Caco-2 (cell line): Measurements from ENCODE around the gene TMEM107. TPM values are rescaled to one million over a fixed set of nuclear protein-coding genes. Genes with fewer than 3 reads are reported as not detected.

Source experiments
- BruUV-seq: library from RNA; stranded (reverse); fragments of 400-500 nt; replicated peaks from 2 replicates; lab custom pipeline; 2021; lab: Mats Ljungman, UMichigan
- CTCF ChIA-PET: fragments of 300-600 bp; sonication (Branson Sonifier 250); formaldehyde crosslinking; loops from one replicate; lab custom pipeline; 2022; ENCODE audit warnings: antibody characterized with exemption; lab: Charles Lee
- POLR2A ChIA-PET: fragments of 300-600 bp; sonication (Branson Sonifier 250); formaldehyde crosslinking; loops from one replicate; lab custom pipeline; 2022; ENCODE audit warnings: antibody characterized with exemption; lab: Charles Lee
- DNase-seq, 2 experiments: peaks; one replicate each; pipeline versions ENCODE4 v3.0.0 to v3.0.0-alpha.2; 2020 to 2022
- H3K27me3 ChIP-seq: replicated peaks from 2 replicates; pipeline ENCODE4 v1.6.0; 2011; ENCODE audit warnings: low read length; ENCODE audit not compliant: control insufficient read depth, insufficient read depth
- H3K36me3 ChIP-seq: 2 replicates; pipeline ENCODE4 v1.5.1; 2011; ENCODE audit warnings: low read length; ENCODE audit not compliant: control insufficient read depth, insufficient read depth
- H3K4me1 ChIP-seq: fragments of 250-450 bp; sonication (Bioruptor Pico); 2 replicates; pipeline ENCODE4 v1.5.1; 2020; ENCODE audit warnings: mild to moderate bottlenecking
- H3K4me3 ChIP-seq: 2 replicates; pipeline ENCODE4 v1.5.1; 2011; ENCODE audit warnings: low read depth, mild to moderate bottlenecking, control low read depth, low read length
- H3K9me3 ChIP-seq: fragments of 250-450 bp; sonication (Bioruptor Pico); 2 replicates; pipeline ENCODE4 v1.5.1; 2020; ENCODE audit warnings: mild to moderate bottlenecking, moderate library complexity
- H3K27ac Mint-ChIP-seq: one replicate; pipeline ENCODE4 v1.8.0; 2022; ENCODE audit warnings: mixed read lengths; ENCODE audit not compliant: unreplicated experiment
- H3K27me3 Mint-ChIP-seq: one replicate; pipeline ENCODE4 v1.8.0; 2022; ENCODE audit warnings: mixed read lengths; ENCODE audit not compliant: insufficient read depth, unreplicated experiment
- H3K36me3 Mint-ChIP-seq: one replicate; pipeline ENCODE4 v1.8.0; 2022; ENCODE audit warnings: mild to moderate bottlenecking, mixed read lengths; ENCODE audit not compliant: insufficient read depth, unreplicated experiment
- H3K4me1 Mint-ChIP-seq: one replicate; pipeline ENCODE4 v1.8.0; 2022; ENCODE audit warnings: low read depth, mixed read lengths; ENCODE audit not compliant: unreplicated experiment
- H3K4me3 Mint-ChIP-seq: one replicate; pipeline ENCODE4 v1.8.0; 2022; ENCODE audit warnings: mild to moderate bottlenecking, moderate library complexity, mixed read lengths; ENCODE audit not compliant: unreplicated experiment
- H3K9me3 Mint-ChIP-seq: one replicate; pipeline ENCODE4 v1.8.0; 2022; ENCODE audit warnings: mixed read lengths; ENCODE audit not compliant: unreplicated experiment
- intact Hi-C: fragments of 100-400 bp; cut with micrococcal nuclease; formaldehyde crosslinking; loops from one replicate; pipeline ENCODE4 v1.10.0; 2022; ENCODE audit not compliant: unreplicated experiment
- total RNA-seq: library from RNA; stranded (reverse); gene quantifications from 2 replicates; pipeline ENCODE4 v1.2.3, GENCODE V29; 2022
- TF ChIP-seq, protein P1 (sequence below), 2 experiments: fragments of 200-600 bp in 1 of 2; IDR thresholded peaks; 1 replicate in 1 of 2; 2 replicates in 1 of 2; pipeline versions ENCODE4 v1.5.1 to v1.8.0; 2011 to 2022; ENCODE audit warnings: antibody characterized with exemption in 1 of 2, control low read depth in 1 of 2, inconsistent platforms in 1 of 2, low read depth in 1 of 2, low read length in 1 of 2, mild to moderate bottlenecking in 1 of 2, moderate library complexity in 1 of 2; ENCODE audit not compliant: insufficient read depth in 1 of 2, severe bottlenecking in 1 of 2, unreplicated experiment in 1 of 2

Gene TMEM107
- total RNA-seq, 1 experiment from 2014 or later, result 5.4 TPM

GRCh38 chr17:8155996-8156245 lies 20.3 kb downstream of the TMEM107 start:
- H3K36me3 Mint-ChIP-seq, result peaks cover 25% of the 10 kb centered on the region
- no peaks in the 10 kb centered on the region for H3K36me3 ChIP-seq
- H3K4me3 ChIP-seq, result peak overlapping the region; percentile 44
- intact Hi-C loops, result loop anchor here (1.0 kb wide), 1 partner anchor 18 kb away; no protein-coding TSS in a partner anchor
- ChIA-PET CTCF (interaction anchor here (1.5 kb wide), 1 partner anchor 34 kb away, joined by 3 read pairs; no protein-coding TSS in a partner anchor), POLR2A (interaction anchor here (1.0 to 1.8 kb wide), 3 partner anchors 17 to 99 kb away, joined by 3 to 23 read pairs (median 4); no protein-coding TSS in a partner anchor)
- no peaks in the 10 kb centered on the region for H3K27me3 ChIP-seq
- H3K4me3 Mint-ChIP-seq, result no peak overlapping the region
- H3K4me1 Mint-ChIP-seq, result peaks cover 26% of the 10 kb centered on the region
- TF ChIP-seq, protein P1, sequence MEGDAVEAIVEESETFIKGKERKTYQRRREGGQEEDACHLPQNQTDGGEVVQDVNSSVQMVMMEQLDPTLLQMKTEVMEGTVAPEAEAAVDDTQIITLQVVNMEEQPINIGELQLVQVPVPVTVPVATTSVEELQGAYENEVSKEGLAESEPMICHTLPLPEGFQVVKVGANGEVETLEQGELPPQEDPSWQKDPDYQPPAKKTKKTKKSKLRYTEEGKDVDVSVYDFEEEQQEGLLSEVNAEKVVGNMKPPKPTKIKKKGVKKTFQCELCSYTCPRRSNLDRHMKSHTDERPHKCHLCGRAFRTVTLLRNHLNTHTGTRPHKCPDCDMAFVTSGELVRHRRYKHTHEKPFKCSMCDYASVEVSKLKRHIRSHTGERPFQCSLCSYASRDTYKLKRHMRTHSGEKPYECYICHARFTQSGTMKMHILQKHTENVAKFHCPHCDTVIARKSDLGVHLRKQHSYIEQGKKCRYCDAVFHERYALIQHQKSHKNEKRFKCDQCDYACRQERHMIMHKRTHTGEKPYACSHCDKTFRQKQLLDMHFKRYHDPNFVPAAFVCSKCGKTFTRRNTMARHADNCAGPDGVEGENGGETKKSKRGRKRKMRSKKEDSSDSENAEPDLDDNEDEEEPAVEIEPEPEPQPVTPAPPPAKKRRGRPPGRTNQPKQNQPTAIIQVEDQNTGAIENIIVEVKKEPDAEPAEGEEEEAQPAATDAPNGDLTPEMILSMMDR (IDR thresholded peaks at IDR 0.05; ENCODE audit: insufficient read depth in 1 of 2, low read depth in 1 of 2, low read length in 1 of 2, severe bottlenecking in 1 of 2, unreplicated experiment in 1 of 2), result no peak
- H3K27ac Mint-ChIP-seq, result no peak overlapping the region
- DNase-seq, result no peak
- no peaks in the 10 kb centered on the region for H3K9me3 ChIP-seq
- H3K9me3 Mint-ChIP-seq, result no peaks in the 10 kb centered on the region
- BruUV-seq, result no TSS peak
- H3K4me1 ChIP-seq, result peaks cover 19% of the 10 kb centered on the region
- no peaks in the 10 kb centered on the region for H3K27me3 Mint-ChIP-seq

DNA sequence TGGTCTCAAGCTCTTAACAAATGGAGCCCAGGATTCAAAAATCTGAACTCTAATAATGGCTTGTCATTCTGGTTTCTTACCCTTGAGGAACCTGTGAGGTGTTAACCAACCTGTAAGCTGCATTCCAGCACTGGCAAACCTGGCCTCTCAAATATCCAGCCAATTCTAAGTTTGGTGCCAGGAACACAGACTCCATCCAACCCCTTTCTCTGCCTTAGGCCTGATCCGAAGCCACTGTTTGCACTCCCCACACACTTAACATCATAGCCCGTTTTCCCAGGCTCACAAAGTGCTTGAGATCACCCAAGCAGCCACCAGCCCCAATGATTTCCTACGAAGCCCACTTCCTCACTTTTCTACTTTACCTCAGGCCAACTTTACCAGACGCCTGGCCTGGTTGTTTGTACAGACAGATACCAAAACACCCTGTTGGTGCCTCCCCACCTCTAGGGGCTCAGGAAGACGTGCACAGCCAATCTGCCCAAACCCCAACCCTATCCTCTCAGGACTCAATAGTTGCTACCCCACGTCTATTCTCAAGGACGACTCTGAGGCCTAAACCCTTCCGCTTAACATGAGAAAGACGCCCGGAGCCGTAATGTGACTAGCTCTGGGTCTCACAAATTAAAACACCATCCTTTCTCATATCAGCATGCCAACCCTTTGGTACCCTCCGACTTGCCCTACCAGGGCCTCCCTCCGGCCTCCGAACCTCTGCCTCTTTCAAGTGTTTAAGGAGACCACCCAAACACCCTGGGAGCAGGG lies 20.8 kb downstream of the TMEM107 start:
- Mint-ChIP-seq H3K9me3 (no peaks in the 10 kb centered on the region), H3K27ac (no peak overlapping the region), H3K27me3 (no peaks in the 10 kb centered on the region), H3K4me1 (peaks cover 26% of the 10 kb centered on the region), H3K36me3 (peaks cover 24% of the 10 kb centered on the region), H3K4me3 (no peak overlapping the region)
- H3K4me3 ChIP-seq, result peak overlapping the region; percentile 44
- POLR2A ChIA-PET, result interaction anchor here (1.8 kb wide), 1 partner anchor 18 kb away, joined by 23 read pairs; no protein-coding TSS in a partner anchor
- H3K36me3 ChIP-seq, result no peaks in the 10 kb centered on the region
- H3K27me3 ChIP-seq, result no peaks in the 10 kb centered on the region
- H3K4me1 ChIP-seq, result peaks cover 19% of the 10 kb centered on the region
- TSS peak; percentile 40 for BruUV-seq
- CTCF ChIA-PET, result interaction anchor here (1.5 kb wide), 1 partner anchor 34 kb away, joined by 3 read pairs; no protein-coding TSS in a partner anchor
- DNase-seq, result no peak
- H3K9me3 ChIP-seq, result no peaks in the 10 kb centered on the region
- intact Hi-C loops, result no loop called here
- TF ChIP-seq, protein P1 (IDR thresholded peaks at IDR 0.05; ENCODE audit: insufficient read depth in 1 of 2, low read depth in 1 of 2, low read length in 1 of 2, severe bottlenecking in 1 of 2, unreplicated experiment in 1 of 2), result no peak

DNA sequence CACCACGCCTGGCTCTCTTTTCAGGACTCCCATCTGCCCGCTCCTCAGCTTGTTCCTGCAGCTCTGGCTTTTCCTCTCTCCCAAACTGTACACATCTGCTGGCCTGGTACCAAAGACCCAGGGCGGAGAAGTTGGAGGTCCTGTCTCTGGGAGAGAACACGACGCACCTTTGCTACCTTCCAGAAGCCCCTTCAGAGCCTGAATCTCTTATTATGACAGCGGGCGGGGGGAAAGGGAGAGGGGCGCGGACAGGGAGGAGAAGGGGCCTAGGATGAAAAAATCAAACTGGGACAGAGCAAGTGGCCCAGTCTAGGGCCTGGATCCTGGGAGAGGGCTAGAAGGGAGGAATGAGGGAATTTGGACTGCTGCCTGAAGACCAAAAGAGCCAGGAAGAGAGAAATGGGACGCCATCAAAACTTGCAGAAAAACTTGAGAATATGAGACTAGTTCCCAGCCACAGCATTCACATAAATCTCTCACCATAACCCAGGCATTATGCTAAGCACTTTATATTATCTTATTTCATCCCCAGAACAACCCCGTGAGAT lies 21.5 kb downstream of the TMEM107 start:
- peak overlapping the region; percentile 30 for H3K4me3 ChIP-seq
- TF ChIP-seq, protein P1 (IDR thresholded peaks at IDR 0.05; ENCODE audit: insufficient read depth in 1 of 2, low read depth in 1 of 2, low read length in 1 of 2, severe bottlenecking in 1 of 2, unreplicated experiment in 1 of 2), result no peak
- H3K9me3 ChIP-seq, result no peaks in the 10 kb centered on the region
- H3K27me3 ChIP-seq, result no peaks in the 10 kb centered on the region
- no peak for DNase-seq
- no peaks in the 10 kb centered on the region for H3K27me3 Mint-ChIP-seq
- intact Hi-C loops, result no loop called here
- no TSS peak for BruUV-seq
- peak overlapping the region; percentile 99 for H3K27ac Mint-ChIP-seq
- H3K4me3 Mint-ChIP-seq, result peak overlapping the region; percentile 84
- H3K36me3 Mint-ChIP-seq, result peaks cover 16% of the 10 kb centered on the region
- H3K36me3 ChIP-seq, result no peaks in the 10 kb centered on the region
- no peaks in the 10 kb centered on the region for H3K9me3 Mint-ChIP-seq
- H3K4me1 Mint-ChIP-seq, result peaks cover 21% of the 10 kb centered on the region
- H3K4me1 ChIP-seq, result peaks cover 19% of the 10 kb centered on the region
- POLR2A ChIA-PET, result interaction anchor here (1.2 kb wide), 1 partner anchor 18 kb away, joined by 3 read pairs; no protein-coding TSS in a partner anchor
- CTCF ChIA-PET, result no interaction called here
